Upper lobe of left lung (tissue), 4 donors: ENCODE results near the gene RBMS1.

Experiments used
- EP300 ChIP-seq, 4 donors: sonication (generic); formaldehyde crosslinking; IDR thresholded peaks; one replicate each; pipeline ENCODE4 v1.5.1; 2017; ENCODE audit warnings: antibody characterized with exemption in 4 of 4, control low read depth in 2 of 4
- TF ChIP-seq, protein P1 (sequence below), 6 experiments: fragments of 450-650 bp in 4 of 6; fragments of 200-600 bp in 2 of 6; sonication (generic) in 2 of 6; IDR thresholded peaks; one replicate each; pipeline ENCODE4 v1.5.1; 2016 to 2019; ENCODE audit warnings: antibody characterized with exemption in 6 of 6

DNA sequence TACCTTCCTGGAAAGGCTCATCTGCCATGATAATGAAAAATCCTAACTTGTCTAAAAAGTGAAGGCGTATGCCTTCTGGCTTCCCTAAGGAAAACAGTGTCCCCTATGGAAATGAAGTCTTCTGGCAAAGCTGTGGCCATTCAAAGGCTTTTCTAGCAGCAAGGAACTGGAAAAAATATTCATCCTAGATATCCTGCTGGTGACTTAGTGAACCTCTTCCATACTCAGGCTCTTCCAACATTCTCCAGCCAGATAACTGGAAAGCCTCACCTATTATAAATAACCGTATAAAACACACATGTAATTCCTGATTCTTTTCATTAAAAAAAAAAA is 84.7 kb downstream of the RBMS1 start:
- TF ChIP-seq EP300 (IDR thresholded peaks at IDR 0.05): no peak
- TF ChIP-seq, protein P1, sequence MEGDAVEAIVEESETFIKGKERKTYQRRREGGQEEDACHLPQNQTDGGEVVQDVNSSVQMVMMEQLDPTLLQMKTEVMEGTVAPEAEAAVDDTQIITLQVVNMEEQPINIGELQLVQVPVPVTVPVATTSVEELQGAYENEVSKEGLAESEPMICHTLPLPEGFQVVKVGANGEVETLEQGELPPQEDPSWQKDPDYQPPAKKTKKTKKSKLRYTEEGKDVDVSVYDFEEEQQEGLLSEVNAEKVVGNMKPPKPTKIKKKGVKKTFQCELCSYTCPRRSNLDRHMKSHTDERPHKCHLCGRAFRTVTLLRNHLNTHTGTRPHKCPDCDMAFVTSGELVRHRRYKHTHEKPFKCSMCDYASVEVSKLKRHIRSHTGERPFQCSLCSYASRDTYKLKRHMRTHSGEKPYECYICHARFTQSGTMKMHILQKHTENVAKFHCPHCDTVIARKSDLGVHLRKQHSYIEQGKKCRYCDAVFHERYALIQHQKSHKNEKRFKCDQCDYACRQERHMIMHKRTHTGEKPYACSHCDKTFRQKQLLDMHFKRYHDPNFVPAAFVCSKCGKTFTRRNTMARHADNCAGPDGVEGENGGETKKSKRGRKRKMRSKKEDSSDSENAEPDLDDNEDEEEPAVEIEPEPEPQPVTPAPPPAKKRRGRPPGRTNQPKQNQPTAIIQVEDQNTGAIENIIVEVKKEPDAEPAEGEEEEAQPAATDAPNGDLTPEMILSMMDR (IDR thresholded peaks at IDR 0.05): no peak
